H1 (cell line): Measurements from ENCODE around the gene XIAP. TPM values are rescaled to one million over a fixed set of nuclear protein-coding genes. Genes with fewer than 3 reads are reported as not detected.

Experiments used
- CTCF ChIA-PET: fragments of 300-600 bp; sonication (Branson Sonifier 250); formaldehyde crosslinking; loops from one replicate; lab custom pipeline; 2021; ENCODE audit not compliant: partially characterized antibody; lab: Charles Lee
- POLR2A ChIA-PET: fragments of 300-600 bp; sonication (Branson Sonifier 250); formaldehyde crosslinking; loops from one replicate; lab custom pipeline; 2021; ENCODE audit warnings: inconsistent platforms; ENCODE audit not compliant: partially characterized antibody; lab: Charles Lee
- DNase-seq, 2 experiments: peaks; one replicate each; pipeline versions ENCODE4 v3.0.0 to v3.0.0-alpha.2; 2010 to 2022; ENCODE audit warnings: low spot score in 2 of 2, low read depth in 1 of 2, mixed read lengths in 1 of 2
- FAIRE-seq: peaks from 2 replicates; lab custom pipeline; 2011; peaks lifted over from hg19 to GRCh38; lab: Jason Lieb, UNC
- H2AFZ ChIP-seq: 2 replicates; pipeline ENCODE4 v1.8.1; 2012; ENCODE audit warnings: low read length, inconsistent platforms
- H2AK5ac ChIP-seq: 2 replicates; pipeline ENCODE4 v1.6.1; 2013; ENCODE audit warnings: low read depth, low read length
- H2BK120ac ChIP-seq: replicated peaks from 2 replicates; pipeline ENCODE3; 2013; ENCODE audit warnings: low read depth, low read length, inconsistent platforms
- H2BK12ac ChIP-seq: 2 replicates; pipeline ENCODE4 v1.6.1; 2013; ENCODE audit warnings: low read depth, low read length
- H2BK15ac ChIP-seq: 2 replicates; pipeline ENCODE4 v1.6.1; 2013; ENCODE audit warnings: low read length
- H2BK20ac ChIP-seq: 2 replicates; pipeline ENCODE4 v1.6.1; 2013; ENCODE audit warnings: low read length
- H2BK5ac ChIP-seq: 2 replicates; pipeline ENCODE4 v1.6.1; 2013; ENCODE audit warnings: low read depth, low read length
- H3K14ac ChIP-seq: 2 replicates; pipeline ENCODE4 v1.6.1; 2013; ENCODE audit warnings: inconsistent platforms; ENCODE audit not compliant: insufficient read length
- H3K18ac ChIP-seq: 2 replicates; pipeline ENCODE4 v1.6.1; 2013; ENCODE audit warnings: low read length; ENCODE audit errors: extremely low read depth
- H3K23ac ChIP-seq: 2 replicates; pipeline ENCODE4 v1.6.1; 2013; ENCODE audit warnings: inconsistent platforms; ENCODE audit not compliant: insufficient read length
- H3K23me2 ChIP-seq: 2 replicates; pipeline ENCODE4 v1.6.1; 2013; ENCODE audit warnings: low read depth, low read length
- H3K27ac ChIP-seq: 2 replicates; pipeline ENCODE4 v1.6.1; 2011; ENCODE audit warnings: low read depth, low read length, inconsistent platforms
- H3K27me3 ChIP-seq, 4 experiments: replicated peaks in 1 of 4; 1 replicate in 1 of 4; 2 replicates in 3 of 4; pipeline versions ENCODE4 v1.6.1 to v1.8.1; 2011 to 2013; ENCODE audit warnings: low read length in 3 of 4, mild to moderate bottlenecking in 3 of 4, inconsistent platforms in 2 of 4, mixed read lengths in 2 of 4, moderate library complexity in 1 of 4; ENCODE audit not compliant: control insufficient read depth in 3 of 4, insufficient read depth in 3 of 4; ENCODE audit errors: extremely low read depth in 1 of 4
- H3K36me3 ChIP-seq, 4 experiments: 2 replicates each; pipeline versions ENCODE4 v1.6.1 to v1.8.1; 2011 to 2013; ENCODE audit warnings: mild to moderate bottlenecking in 4 of 4, low read length in 3 of 4, moderate library complexity in 2 of 4, control low read depth in 1 of 4, inconsistent platforms in 1 of 4; ENCODE audit not compliant: insufficient read depth in 4 of 4, control insufficient read depth in 2 of 4
- H3K4ac ChIP-seq: replicated peaks from 2 replicates; pipeline ENCODE3; 2013; ENCODE audit warnings: low read length, low read depth, mixed read lengths, inconsistent platforms; ENCODE audit not compliant: insufficient read length
- H3K4me1 ChIP-seq, 4 experiments: replicated peaks in 1 of 4; 1 replicate in 1 of 4; 2 replicates in 3 of 4; pipeline versions ENCODE4 v1.6.1 to v1.8.1; 2011 to 2013; ENCODE audit warnings: low read length in 3 of 4, inconsistent platforms in 2 of 4, mixed read lengths in 1 of 4; ENCODE audit not compliant: insufficient read depth in 4 of 4, control insufficient read depth in 3 of 4
- H3K4me2 ChIP-seq, 2 experiments: 2 replicates each; pipeline versions ENCODE4 v1.6.1 to v1.8.1; 2011 to 2013; ENCODE audit warnings: low read depth in 2 of 2, low read length in 2 of 2, control low read depth in 1 of 2, inconsistent platforms in 1 of 2, mild to moderate bottlenecking in 1 of 2; ENCODE audit not compliant: insufficient read depth in 1 of 2
- H3K4me3 ChIP-seq, 4 experiments: fragments of 200-600, 300-600 bp in 1 of 4; sonication (generic), shearing (Covaris generic), sonication (Bioruptor Twin) in 1 of 4; 2 replicates each; pipeline versions ENCODE4 v1.5.1 to v1.8.1; 2011 to 2016; ENCODE audit warnings: low read length in 4 of 4, low read depth in 3 of 4, control low read depth in 2 of 4, inconsistent platforms in 2 of 4, mild to moderate bottlenecking in 2 of 4, mixed read lengths in 1 of 4, moderate library complexity in 1 of 4; ENCODE audit not compliant: insufficient read depth in 2 of 4; ENCODE audit errors: extremely low read depth in 1 of 4
- H3K56ac ChIP-seq: replicated peaks from 2 replicates; pipeline ENCODE3; 2013; ENCODE audit warnings: low read depth, mild to moderate bottlenecking, mixed read lengths, low read length, inconsistent platforms; ENCODE audit not compliant: insufficient read length
- H3K79me1 ChIP-seq: 2 replicates; pipeline ENCODE4 v1.6.1; 2013; ENCODE audit warnings: low read depth, low read length, control low read depth
- H3K79me2 ChIP-seq, 2 experiments: 2 replicates each; pipeline versions ENCODE4 v1.6.1 to v1.8.1; 2012 to 2013; ENCODE audit warnings: low read length in 2 of 2, mild to moderate bottlenecking in 2 of 2, inconsistent platforms in 1 of 2; ENCODE audit not compliant: insufficient read depth in 2 of 2, control insufficient read depth in 1 of 2
- H3K9ac ChIP-seq, 4 experiments: replicated peaks in 1 of 4; 1 replicate in 1 of 4; 2 replicates in 3 of 4; pipeline versions ENCODE4 v1.6.1 to v1.8.1; 2011 to 2013; ENCODE audit warnings: low read depth in 3 of 4, low read length in 3 of 4, control low read depth in 2 of 4, mild to moderate bottlenecking in 2 of 4, moderate library complexity in 2 of 4, inconsistent platforms in 1 of 4; ENCODE audit errors: extremely low read depth in 1 of 4
- H3K9me3 ChIP-seq, 2 experiments: 2 replicates each; pipeline versions ENCODE4 v1.6.1 to v1.8.1; 2012 to 2013; ENCODE audit warnings: mild to moderate bottlenecking in 2 of 2, moderate library complexity in 2 of 2, control low read depth in 1 of 2, inconsistent platforms in 1 of 2, low read depth in 1 of 2, low read length in 1 of 2, mixed read lengths in 1 of 2; ENCODE audit not compliant: insufficient read depth in 2 of 2
- H4K20me1 ChIP-seq, 2 experiments: replicated peaks in 1 of 2; 2 replicates each; pipeline versions ENCODE3 to v1.8.1; 2011 to 2013; ENCODE audit warnings: inconsistent platforms in 2 of 2, low read length in 2 of 2, mild to moderate bottlenecking in 1 of 2; ENCODE audit not compliant: insufficient read depth in 2 of 2, control insufficient read depth in 1 of 2
- H4K5ac ChIP-seq: 2 replicates; pipeline ENCODE4 v1.6.1; 2013; ENCODE audit warnings: low read length, low read depth, mixed read lengths, inconsistent platforms; ENCODE audit not compliant: insufficient read length
- H4K8ac ChIP-seq: 2 replicates; pipeline ENCODE4 v1.8.0; 2013; ENCODE audit warnings: mild to moderate bottlenecking, moderate library complexity, low read length, inconsistent platforms; ENCODE audit not compliant: insufficient read depth; ENCODE audit errors: extremely low read depth
- H4K91ac ChIP-seq: replicated peaks from 2 replicates; pipeline ENCODE3; 2013; ENCODE audit warnings: low read length, mixed read lengths, inconsistent platforms; ENCODE audit not compliant: insufficient read length
- CEBPB ChIP-seq: IDR thresholded peaks from 2 replicates; pipeline ENCODE4 v1.6.1; 2012; ENCODE audit warnings: low read depth, low read length
- FOSL1 ChIP-seq: IDR thresholded peaks from 2 replicates; pipeline ENCODE4 v1.6.1; 2011; ENCODE audit warnings: mild to moderate bottlenecking, low read depth, low read length, moderate library complexity; ENCODE audit not compliant: insufficient read depth
- RXRA ChIP-seq: IDR thresholded peaks from 2 replicates; pipeline ENCODE4 v1.6.1; 2011; ENCODE audit warnings: low read depth, mild to moderate bottlenecking, low read length, moderate library complexity; ENCODE audit not compliant: insufficient read depth
- SIN3A ChIP-seq, 2 experiments: IDR thresholded peaks in 1 of 2; conservative IDR thresholded peaks in 1 of 2; 2 replicates each; pipeline ENCODE4 v1.6.1; 2011 to 2012; ENCODE audit warnings: low read length in 2 of 2, improper control_type of control experiment in 1 of 2, low read depth in 1 of 2, mild to moderate bottlenecking in 1 of 2
- SP1 ChIP-seq: IDR thresholded peaks from 2 replicates; pipeline ENCODE4 v1.6.1; 2011; ENCODE audit warnings: low read depth, low read length
- TBP ChIP-seq: IDR thresholded peaks from 2 replicates; pipeline ENCODE4 v1.6.1; 2011; ENCODE audit warnings: low read depth, low read length, improper control_type of control experiment
- WGBS, 2 experiments: shearing (Covaris generic) in 1 of 2; methylation state at CpG; one replicate each; pipeline versions ENCODE4 v1.1.6 to v1.1.7; 2013 to 2015; ENCODE audit warnings: low lambda C conversion rate in 2 of 2, mixed read lengths in 2 of 2, inconsistent platforms in 1 of 2, low coverage in 1 of 2, missing lambda C conversion rate in 1 of 2; ENCODE audit not compliant: insufficient replicate concordance in 2 of 2, insufficient coverage in 1 of 2, insufficient read length in 1 of 2; ENCODE audit errors: extremely low coverage in 1 of 2, missing lambda C conversion rate in 1 of 2; 5-methylcytosine and 5-hydroxymethylcytosine counted together
- polyA plus RNA-seq, 7 experiments: library from polyadenylated mRNA; depleted of rRNA in 3 of 7; stranded (reverse) in 5 of 7; unstranded in 2 of 7; fragments of >200 nt in 5 of 7; fragments of 200-250 nt in 2 of 7; gene quantifications; 1 replicate in 5 of 7; 2 replicates in 1 of 7; 4 replicates in 1 of 7; pipeline versions ENCODE4 v1.2.1 to v1.2.3, GENCODE V29; 2011 to 2013; ENCODE audit warnings: missing spikeins in 2 of 7, mixed read lengths in 2 of 7
- total RNA-seq: library from RNA; stranded (reverse); fragmentation: NEBNext Ultra II Directional; extraction: Animal tissue kit (Norgen Biotek cat#: 25700); gene quantifications from 2 replicates; pipeline ENCODE4 v1.2.1, GENCODE V29; 2021
- TF ChIP-seq, protein P1 (sequence below): IDR thresholded peaks from 2 replicates; pipeline ENCODE4 v1.6.1; 2011; ENCODE audit warnings: low read length, improper control_type of control experiment
- TF ChIP-seq, protein P2 (sequence below): IDR thresholded peaks from 2 replicates; pipeline ENCODE4 v1.6.1; 2011; ENCODE audit warnings: low read depth, mild to moderate bottlenecking, low read length; ENCODE audit not compliant: insufficient read depth
- TF ChIP-seq, protein P3 (sequence below), 3 experiments: IDR thresholded peaks; 1 replicate in 2 of 3; 2 replicates in 1 of 3; pipeline versions ENCODE4 v1.5.1 to v1.6.1; 2011; ENCODE audit warnings: low read length in 3 of 3, mild to moderate bottlenecking in 3 of 3, inconsistent platforms in 2 of 3, low read depth in 1 of 3, moderate library complexity in 1 of 3; ENCODE audit not compliant: insufficient read depth in 1 of 3; ENCODE audit errors: control extremely low read depth in 1 of 3

XIAP gene
- total and polyA plus RNA-seq, 2 of the 8 experiments (the other 6 are each of a cell fraction or from before 2014, with no cell fraction given), result 5.9 to 44.7 TPM

DNA sequence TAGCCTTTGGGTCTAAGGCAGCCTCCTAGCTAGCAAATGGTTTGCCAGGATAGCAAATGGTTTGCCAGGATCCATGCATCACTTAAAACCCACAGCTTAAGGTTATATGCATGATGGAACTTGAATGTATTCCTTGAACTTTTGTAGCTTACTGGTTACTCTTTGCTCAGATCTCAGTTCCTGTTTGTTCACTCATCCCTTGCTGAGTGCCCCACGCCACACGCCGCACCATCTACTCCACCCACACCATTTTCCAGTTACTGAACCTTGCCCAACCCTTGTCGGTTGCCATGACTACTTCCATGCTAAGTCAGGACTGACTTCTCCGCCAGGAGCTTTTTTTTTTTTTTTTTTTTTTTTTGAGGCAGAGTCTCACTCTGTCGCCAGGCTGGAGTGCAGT lies 29.5 kb upstream of the XIAP start:
- no peak for FAIRE-seq
- POLR2A ChIA-PET, result no interaction called here
- no peak overlapping the region for H4K91ac ChIP-seq
- TF ChIP-seq CEBPB (no peak), SP1 (no peak), SIN3A (conservative IDR thresholded peaks at IDR 0.05 in 1 of 2, IDR thresholded peaks at IDR 0.05 in 1 of 2; ENCODE audit: low read depth in 1 of 2, low read length in 2 of 2) (no peak), TBP (no peak), FOSL1 (no peak), RXRA (no peak)
- TF ChIP-seq, protein P1, sequence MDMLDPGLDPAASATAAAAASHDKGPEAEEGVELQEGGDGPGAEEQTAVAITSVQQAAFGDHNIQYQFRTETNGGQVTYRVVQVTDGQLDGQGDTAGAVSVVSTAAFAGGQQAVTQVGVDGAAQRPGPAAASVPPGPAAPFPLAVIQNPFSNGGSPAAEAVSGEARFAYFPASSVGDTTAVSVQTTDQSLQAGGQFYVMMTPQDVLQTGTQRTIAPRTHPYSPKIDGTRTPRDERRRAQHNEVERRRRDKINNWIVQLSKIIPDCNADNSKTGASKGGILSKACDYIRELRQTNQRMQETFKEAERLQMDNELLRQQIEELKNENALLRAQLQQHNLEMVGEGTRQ, result no peak
- TF ChIP-seq, protein P2, sequence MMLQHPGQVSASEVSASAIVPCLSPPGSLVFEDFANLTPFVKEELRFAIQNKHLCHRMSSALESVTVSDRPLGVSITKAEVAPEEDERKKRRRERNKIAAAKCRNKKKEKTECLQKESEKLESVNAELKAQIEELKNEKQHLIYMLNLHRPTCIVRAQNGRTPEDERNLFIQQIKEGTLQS, result no peak
- TF ChIP-seq, protein P3, sequence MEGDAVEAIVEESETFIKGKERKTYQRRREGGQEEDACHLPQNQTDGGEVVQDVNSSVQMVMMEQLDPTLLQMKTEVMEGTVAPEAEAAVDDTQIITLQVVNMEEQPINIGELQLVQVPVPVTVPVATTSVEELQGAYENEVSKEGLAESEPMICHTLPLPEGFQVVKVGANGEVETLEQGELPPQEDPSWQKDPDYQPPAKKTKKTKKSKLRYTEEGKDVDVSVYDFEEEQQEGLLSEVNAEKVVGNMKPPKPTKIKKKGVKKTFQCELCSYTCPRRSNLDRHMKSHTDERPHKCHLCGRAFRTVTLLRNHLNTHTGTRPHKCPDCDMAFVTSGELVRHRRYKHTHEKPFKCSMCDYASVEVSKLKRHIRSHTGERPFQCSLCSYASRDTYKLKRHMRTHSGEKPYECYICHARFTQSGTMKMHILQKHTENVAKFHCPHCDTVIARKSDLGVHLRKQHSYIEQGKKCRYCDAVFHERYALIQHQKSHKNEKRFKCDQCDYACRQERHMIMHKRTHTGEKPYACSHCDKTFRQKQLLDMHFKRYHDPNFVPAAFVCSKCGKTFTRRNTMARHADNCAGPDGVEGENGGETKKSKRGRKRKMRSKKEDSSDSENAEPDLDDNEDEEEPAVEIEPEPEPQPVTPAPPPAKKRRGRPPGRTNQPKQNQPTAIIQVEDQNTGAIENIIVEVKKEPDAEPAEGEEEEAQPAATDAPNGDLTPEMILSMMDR (IDR thresholded peaks at IDR 0.05; ENCODE audit: control extremely low read depth in 1 of 3, insufficient read depth in 1 of 3, low read depth in 1 of 3, low read length in 3 of 3), result no peak

More for the DNA sequence above, 29.5 kb upstream of the XIAP start:
- no peaks in the 10 kb centered on the region for H3K23me2 ChIP-seq
- WGBS, 2 experiments, result 93% methylated on average over 4 of the region's 6 CpGs; no CpG with 5 or more reads in 1 of the 2 experiments
- no peak overlapping the region for H2BK20ac ChIP-seq
- H2BK12ac ChIP-seq, result no peak overlapping the region
- no peak overlapping the region for H2BK15ac ChIP-seq
- H3K9ac ChIP-seq, result no peak overlapping the region
- H3K14ac ChIP-seq, result no peak overlapping the region
- H3K79me2 ChIP-seq, result no peaks in the 10 kb centered on the region
- H3K27me3 ChIP-seq, result no peaks in the 10 kb centered on the region
- no peak overlapping the region for H4K5ac ChIP-seq
- H4K20me1 ChIP-seq, result no peaks in the 10 kb centered on the region
- no peak overlapping the region for H2BK5ac ChIP-seq
- H3K23ac ChIP-seq, result no peak overlapping the region
- H3K79me1 ChIP-seq, result no peaks in the 10 kb centered on the region
- no peak overlapping the region for H4K8ac ChIP-seq
- no peak overlapping the region for H3K27ac ChIP-seq
- H3K18ac ChIP-seq, result no peak overlapping the region
- H3K9me3 ChIP-seq, result no peaks in the 10 kb centered on the region
- H3K4me1 ChIP-seq, result peaks cover 0 to 2% (median under 1%) of the 10 kb centered on the region in 4 experiments; a peak in 3 of 7 replicates
- H2BK120ac ChIP-seq, result no peak overlapping the region
- H3K4ac ChIP-seq, result no peak overlapping the region
- no peak overlapping the region for H3K56ac ChIP-seq
- DNase-seq, result no peak
- CTCF ChIA-PET, result interaction anchor here (1.2 to 1.4 kb wide), 2 partner anchors 54 to 56 kb away, joined by 3 read pairs; no protein-coding TSS in a partner anchor
- H3K4me2 ChIP-seq, result no peak overlapping the region
- no peak overlapping the region for H3K4me3 ChIP-seq
- no peaks in the 10 kb centered on the region for H3K36me3 ChIP-seq
- no peak overlapping the region for H2AK5ac ChIP-seq
- H2AFZ ChIP-seq, result no peak overlapping the region
